SK-N-SH (cell line): ENCODE data around the gene TNFAIP2. TPM values are rescaled to one million over a fixed set of nuclear protein-coding genes. Genes with fewer than 3 reads are reported as not detected.

Source experiments
- CTCF ChIA-PET: fragments of 300-600, 350-600 bp; formaldehyde crosslinking; extraction: SDS; loops from one replicate; lab custom pipeline; 2021; lab: Yijun Ruan, JAX
- POLR2A ChIA-PET: fragments of 350-600 bp; sonication (Branson Sonifier 250); formaldehyde crosslinking; extraction: SDS; loops from one replicate; lab custom pipeline; 2020; ENCODE audit warnings: antibody characterized with exemption, inconsistent platforms; lab: Yijun Ruan, JAX
- DNase-seq: peaks from one replicate; pipeline ENCODE4 v3.0.0; 2012
- H2AFZ ChIP-seq: fragments of 200-600 bp; sonication (generic); 2 replicates; pipeline ENCODE4 v1.8.1; 2016; ENCODE audit warnings: antibody characterized with exemption, mild to moderate bottlenecking, low read depth
- H3F3A ChIP-seq: fragments of 200-600 bp; sonication (generic); replicated peaks from 2 replicates; pipeline ENCODE3; 2016; ENCODE audit warnings: antibody characterized with exemption, mild to moderate bottlenecking; ENCODE audit not compliant: insufficient read depth
- H3K27ac ChIP-seq, 2 experiments: fragments of 200-500 bp in 1 of 2; fragments of 200-600 bp in 1 of 2; sonication (Bioruptor generic) in 1 of 2; sonication (generic), shearing (Covaris generic) in 1 of 2; 2 replicates each; pipeline versions ENCODE4 v1.5.1 to v1.6.1; 2014 to 2016; ENCODE audit warnings: low read depth in 2 of 2, inconsistent platforms in 1 of 2, low read length in 1 of 2, mild to moderate bottlenecking in 1 of 2, mixed read lengths in 1 of 2
- H3K27me3 ChIP-seq: fragments of 200-600 bp; sonication (generic), shearing (Covaris generic); 2 replicates; pipeline ENCODE4 v1.6.1; 2016; ENCODE audit warnings: mixed run types; ENCODE audit not compliant: insufficient read depth
- H3K36me3 ChIP-seq, 2 experiments: fragments of 200-500 bp in 1 of 2; fragments of 200-600 bp in 1 of 2; sonication (Bioruptor generic) in 1 of 2; sonication (generic) in 1 of 2; replicated peaks in 1 of 2; 2 replicates each; pipeline versions ENCODE3 to v1.5.1; 2014 to 2016; ENCODE audit warnings: low read length in 1 of 2, mild to moderate bottlenecking in 1 of 2; ENCODE audit not compliant: insufficient read depth in 2 of 2, control insufficient read depth in 1 of 2
- H3K4me1 ChIP-seq, 2 experiments: fragments of 200-500 bp in 1 of 2; fragments of 200-600 bp in 1 of 2; sonication (Bioruptor generic) in 1 of 2; sonication (generic), shearing (Covaris generic) in 1 of 2; 2 replicates each; pipeline versions ENCODE4 v1.5.1 to v1.6.1; 2014 to 2016; ENCODE audit warnings: low read depth in 1 of 2, low read length in 1 of 2, mixed run types in 1 of 2; ENCODE audit not compliant: insufficient read depth in 2 of 2, control insufficient read depth in 1 of 2
- H3K4me2 ChIP-seq: fragments of 200-600 bp; sonication (generic), shearing (Covaris generic); 2 replicates; pipeline ENCODE4 v1.6.1; 2017; ENCODE audit warnings: mixed run types
- H3K4me3 ChIP-seq, 2 experiments: fragments of 200-500 bp in 1 of 2; fragments of 200-600 bp in 1 of 2; sonication (Bioruptor generic) in 1 of 2; sonication (generic), shearing (Covaris generic) in 1 of 2; 2 replicates each; pipeline versions ENCODE4 v1.5.1 to v1.8.1; 2014 to 2016; ENCODE audit warnings: low read depth in 2 of 2, inconsistent platforms in 1 of 2, low read length in 1 of 2, mild to moderate bottlenecking in 1 of 2, mixed read lengths in 1 of 2, moderate library complexity in 1 of 2
- H3K79me2 ChIP-seq: fragments of 200-600 bp; sonication (generic); 2 replicates; pipeline ENCODE4 v1.8.1; 2017; ENCODE audit warnings: mild to moderate bottlenecking; ENCODE audit not compliant: insufficient read depth
- H3K9ac ChIP-seq: fragments of 200-600 bp; sonication (generic); 2 replicates; pipeline ENCODE4 v1.6.1; 2017; ENCODE audit warnings: mixed run types
- H3K9me2 ChIP-seq: fragments of 200-600 bp; sonication (generic); 2 replicates; pipeline ENCODE4 v1.6.1; 2017; ENCODE audit warnings: mixed run types
- H3K9me3 ChIP-seq: fragments of 200-600 bp; sonication (generic); 2 replicates; pipeline ENCODE4 v1.6.1; 2017; ENCODE audit warnings: mixed run types, mild to moderate bottlenecking, moderate library complexity
- H4K20me1 ChIP-seq: fragments of 200-600 bp; sonication (generic); 2 replicates; pipeline ENCODE4 v1.6.1; 2017; ENCODE audit warnings: mild to moderate bottlenecking, mixed run types; ENCODE audit not compliant: insufficient read depth
- CHD2 ChIP-seq: fragments of 150-350 bp; IDR thresholded peaks from 2 replicates; pipeline ENCODE4 v1.6.1; 2018; ENCODE audit warnings: low read length; ENCODE audit not compliant: partially characterized antibody
- EP300 ChIP-seq, 2 experiments: IDR thresholded peaks; 2 replicates each; pipeline versions ENCODE4 v1.4.0 to v1.6.1; 2012; ENCODE audit warnings: borderline replicate concordance in 1 of 2, low read depth in 1 of 2, low read length in 1 of 2
- GABPA ChIP-seq: IDR thresholded peaks from 2 replicates; pipeline ENCODE4 v1.4.0; 2012; ENCODE audit warnings: low read depth, mild to moderate bottlenecking
- MAX ChIP-seq: IDR thresholded peaks from 2 replicates; pipeline ENCODE4 v1.4.0; 2012; ENCODE audit warnings: low read depth
- MEF2A ChIP-seq: IDR thresholded peaks from 2 replicates; pipeline ENCODE4 v1.4.0; 2012; ENCODE audit warnings: low read depth, borderline replicate concordance
- MXI1 ChIP-seq: IDR thresholded peaks from 2 replicates; pipeline ENCODE4 v1.6.1; 2012; ENCODE audit warnings: mild to moderate bottlenecking, low read depth, low read length, improper control_type of control experiment
- NFIC ChIP-seq: IDR thresholded peaks from 2 replicates; pipeline ENCODE4 v1.4.0; 2012; ENCODE audit warnings: borderline replicate concordance
- NRF1 ChIP-seq: IDR thresholded peaks from 2 replicates; pipeline ENCODE4 v1.6.1; 2012; ENCODE audit warnings: low read depth, mild to moderate bottlenecking, low read length
- RCOR1 ChIP-seq: fragments of 150-350 bp; IDR thresholded peaks from 2 replicates; pipeline ENCODE4 v1.6.1; 2017; ENCODE audit warnings: antibody characterized with exemption, low read length
- REST ChIP-seq: IDR thresholded peaks from 2 replicates; pipeline ENCODE4 v1.6.1; 2012; ENCODE audit warnings: mild to moderate bottlenecking, low read depth, low read length, moderate library complexity
- SIN3A ChIP-seq: IDR thresholded peaks from 2 replicates; pipeline ENCODE4 v1.6.1; 2012; ENCODE audit warnings: low read depth, mild to moderate bottlenecking, low read length, moderate library complexity, borderline replicate concordance
- SMC3 ChIP-seq: IDR thresholded peaks from 2 replicates; pipeline ENCODE4 v1.6.1; 2012; ENCODE audit warnings: low read depth, low read length, improper control_type of control experiment
- USF1 ChIP-seq: IDR thresholded peaks from 2 replicates; pipeline ENCODE4 v1.4.0; 2012; ENCODE audit warnings: low read depth, borderline replicate concordance
- WGBS: methylation state at CpG from one replicate; pipeline ENCODE4 v1.1.6; 2017; ENCODE audit warnings: low lambda C conversion rate; 5-methylcytosine and 5-hydroxymethylcytosine counted together
- polyA plus RNA-seq, 3 experiments: library from polyadenylated mRNA; depleted of rRNA; stranded (reverse); fragments of >200 nt; gene quantifications; 2 replicates each; pipeline ENCODE4 v1.2.3, GENCODE V29; 2012
- TF ChIP-seq, protein P1 (sequence below): IDR thresholded peaks from 2 replicates; pipeline ENCODE4; 2012
- TF ChIP-seq, protein P2 (sequence below): IDR thresholded peaks from 2 replicates; pipeline ENCODE4 v1.4.0; 2012; ENCODE audit warnings: low read depth, borderline replicate concordance

Gene TNFAIP2
- polyA plus RNA-seq, 1 of the 3 experiments (the other 2 are of a cell fraction): 16.0 TPM

- TF ChIP-seq, protein P1, sequence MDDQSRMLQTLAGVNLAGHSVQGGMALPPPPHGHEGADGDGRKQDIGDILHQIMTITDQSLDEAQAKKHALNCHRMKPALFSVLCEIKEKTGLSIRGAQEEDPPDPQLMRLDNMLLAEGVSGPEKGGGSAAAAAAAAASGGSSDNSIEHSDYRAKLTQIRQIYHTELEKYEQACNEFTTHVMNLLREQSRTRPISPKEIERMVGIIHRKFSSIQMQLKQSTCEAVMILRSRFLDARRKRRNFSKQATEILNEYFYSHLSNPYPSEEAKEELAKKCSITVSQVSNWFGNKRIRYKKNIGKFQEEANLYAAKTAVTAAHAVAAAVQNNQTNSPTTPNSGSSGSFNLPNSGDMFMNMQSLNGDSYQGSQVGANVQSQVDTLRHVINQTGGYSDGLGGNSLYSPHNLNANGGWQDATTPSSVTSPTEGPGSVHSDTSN: no peak
- TF ChIP-seq GABPA (no peak), REST (no peak), RCOR1 (no peak), EP300 (IDR thresholded peaks at IDR 0.05; ENCODE audit: borderline replicate concordance in 1 of 2, low read depth in 1 of 2, low read length in 1 of 2) (no peak), USF1 (no peak)
Observed at GRCh38 chr14:103142721-103143302, 19.6 kb downstream of the TNFAIP2 start (continued).

DNA sequence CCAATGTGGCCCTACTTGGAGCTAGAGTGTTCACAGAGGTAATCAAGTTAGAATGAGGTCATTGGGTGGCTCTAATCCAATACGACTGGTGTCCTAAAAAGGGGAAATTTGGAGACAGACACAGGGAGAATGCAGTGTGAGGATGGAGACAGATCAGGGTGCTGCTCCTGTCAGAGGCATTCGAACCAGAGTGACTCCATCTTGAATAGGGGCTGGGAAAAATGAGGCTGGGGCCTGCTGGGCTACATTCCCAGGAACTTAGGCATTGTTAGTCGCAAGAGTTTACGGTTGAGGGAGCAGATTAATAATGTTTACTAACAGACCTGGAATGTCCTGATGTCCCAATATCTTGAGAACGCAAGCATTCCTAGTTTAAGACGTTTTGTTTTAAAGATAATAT lies 20.2 kb downstream of the TNFAIP2 start:
- TF ChIP-seq NRF1 (no peak), MAX (no peak), GABPA (no peak), MXI1 (no peak), CHD2 (no peak), SIN3A (no peak), MEF2A (no peak), SMC3 (no peak), NFIC (no peak)
- TF ChIP-seq, protein P2, sequence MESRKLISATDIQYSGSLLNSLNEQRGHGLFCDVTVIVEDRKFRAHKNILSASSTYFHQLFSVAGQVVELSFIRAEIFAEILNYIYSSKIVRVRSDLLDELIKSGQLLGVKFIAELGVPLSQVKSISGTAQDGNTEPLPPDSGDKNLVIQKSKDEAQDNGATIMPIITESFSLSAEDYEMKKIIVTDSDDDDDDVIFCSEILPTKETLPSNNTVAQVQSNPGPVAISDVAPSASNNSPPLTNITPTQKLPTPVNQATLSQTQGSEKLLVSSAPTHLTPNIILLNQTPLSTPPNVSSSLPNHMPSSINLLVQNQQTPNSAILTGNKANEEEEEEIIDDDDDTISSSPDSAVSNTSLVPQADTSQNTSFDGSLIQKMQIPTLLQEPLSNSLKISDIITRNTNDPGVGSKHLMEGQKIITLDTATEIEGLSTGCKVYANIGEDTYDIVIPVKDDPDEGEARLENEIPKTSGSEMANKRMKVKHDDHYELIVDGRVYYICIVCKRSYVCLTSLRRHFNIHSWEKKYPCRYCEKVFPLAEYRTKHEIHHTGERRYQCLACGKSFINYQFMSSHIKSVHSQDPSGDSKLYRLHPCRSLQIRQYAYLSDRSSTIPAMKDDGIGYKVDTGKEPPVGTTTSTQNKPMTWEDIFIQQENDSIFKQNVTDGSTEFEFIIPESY: no peak
- TF ChIP-seq, all 33 proteins: peak for 0
- no peaks in the 10 kb centered on the region for H4K20me1 ChIP-seq
- peaks cover 6% of the 10 kb centered on the region for H3F3A ChIP-seq
- H3K27me3 ChIP-seq: no peaks in the 10 kb centered on the region
- no peaks in the 10 kb centered on the region for H3K9me2 ChIP-seq
- no peak overlapping the region for H3K4me3 ChIP-seq
- ChIA-PET CTCF (interaction anchor here (3.9 to 4.2 kb wide), 2 partner anchors 13 to 38 kb away, joined by 22 to 36 read pairs; no protein-coding TSS in a partner anchor), POLR2A (no interaction called here)
- no peak overlapping the region for H3K4me2 ChIP-seq
- H3K9me3 ChIP-seq: no peaks in the 10 kb centered on the region
- WGBS: 61% methylated on average over 6 of the region's 6 CpGs
- no peak overlapping the region for H3K9ac ChIP-seq
- peaks cover 5 to 12% of the 10 kb centered on the region in 2 experiments; a peak in 2 of 4 replicates for H3K4me1 ChIP-seq
- no peaks in the 10 kb centered on the region for H3K36me3 ChIP-seq
- H3K79me2 ChIP-seq: no peaks in the 10 kb centered on the region
- no peak for DNase-seq
- peak overlapping the region in 1 of 2 experiments; percentile 48; a peak in 1 of 4 replicates for H3K27ac ChIP-seq
- H2AFZ ChIP-seq: no peak overlapping the region
